ENCODE data around the gene CMTM6.
"Not testable (repeated sequence)": the region's sequence is repeated elsewhere in the genome, so short reads cannot be mapped to it uniquely, and the experiment has no call there.

Gene CMTM6

GRCh38 chr3:32442766-32443165, 59.9 kb downstream of the CMTM6 start:
- Histone ChIP-seq H3K27ac (ENCODE audit: low read depth, low read length) (no peak overlapping the region), H3K4me3 (ENCODE audit: low read depth, low read length) (no peak overlapping the region), H3K4me1 (ENCODE audit: control insufficient read depth, insufficient read depth, low read length) (peaks cover 8% of the 10 kb centered on the region), H3K9me3 (ENCODE audit: control insufficient read depth, insufficient read depth, low read depth, low read length) (no peaks in the 10 kb centered on the region), H3K9ac (ENCODE audit: low read length) (no peak overlapping the region), H3K36me3 (ENCODE audit: control insufficient read depth, insufficient read depth, low read length) (peaks cover 5% of the 10 kb centered on the region; the same call in 1 of the 2 replicates), H3K27me3 (ENCODE audit: control insufficient read depth, insufficient read depth, low read length) (no peaks in the 10 kb centered on the region)

DNA sequence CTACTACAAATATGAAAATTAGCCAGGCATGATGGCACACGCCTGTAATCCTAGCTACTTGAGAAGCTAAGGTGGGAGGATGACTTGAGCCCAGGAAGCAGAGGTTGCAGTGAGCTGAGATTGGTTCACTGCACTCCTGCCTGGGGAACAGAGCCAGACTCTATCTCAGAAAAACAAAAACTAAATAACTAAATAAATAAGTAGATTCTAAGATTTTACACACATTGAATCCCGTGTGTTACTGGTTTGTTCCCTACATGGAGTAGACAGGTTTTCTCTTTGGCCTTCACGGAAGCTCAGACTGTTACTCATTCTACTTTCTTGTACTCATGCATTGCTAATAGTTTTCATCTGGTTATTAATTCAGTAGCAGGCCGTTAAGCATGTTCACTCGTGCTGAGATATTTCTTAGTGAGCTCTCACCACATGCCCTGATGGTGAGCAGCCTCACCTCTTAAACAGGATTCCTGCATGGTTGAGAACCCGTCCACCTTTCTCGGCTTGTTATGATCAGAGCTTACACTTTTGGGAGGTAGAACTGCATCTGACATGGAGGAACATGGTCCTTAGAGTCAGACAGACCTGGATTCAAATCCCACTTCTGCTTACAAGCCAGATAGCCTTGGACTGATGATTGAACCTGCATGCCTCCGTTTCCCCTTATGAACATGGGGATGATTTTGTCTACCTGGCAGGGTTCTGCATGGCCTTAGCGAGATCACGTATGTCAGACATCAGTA, 61.9 kb downstream of the CMTM6 start:
- H3K9ac ChIP-seq (ENCODE audit: low read length): no peak overlapping the region
- no peak overlapping the region for H3K27ac ChIP-seq (ENCODE audit: low read depth, low read length)
- H3K27me3 ChIP-seq (ENCODE audit: control insufficient read depth, insufficient read depth, low read length): no peaks in the 10 kb centered on the region
- H3K36me3 ChIP-seq (ENCODE audit: control insufficient read depth, insufficient read depth, low read length): peaks cover 5% of the 10 kb centered on the region; the same call in 1 of the 2 replicates
- peaks cover 5% of the 10 kb centered on the region; the same call in 1 of the 2 replicates for H3K4me1 ChIP-seq (ENCODE audit: control insufficient read depth, insufficient read depth, low read length)
- no peaks in the 10 kb centered on the region for H3K9me3 ChIP-seq (ENCODE audit: control insufficient read depth, insufficient read depth, low read depth, low read length)
- no peak overlapping the region for H3K4me3 ChIP-seq (ENCODE audit: low read depth, low read length)

GRCh38 chr3:32439421-32439820, 63.2 kb downstream of the CMTM6 start:
- not testable (repeated sequence) for H3K9me3 ChIP-seq (ENCODE audit: control insufficient read depth, insufficient read depth, low read depth, low read length); H3K27me3 ChIP-seq (ENCODE audit: control insufficient read depth, insufficient read depth, low read length); H3K4me3 ChIP-seq (ENCODE audit: low read depth, low read length); H3K36me3 ChIP-seq (ENCODE audit: control insufficient read depth, insufficient read depth, low read length); H3K4me1 ChIP-seq (ENCODE audit: control insufficient read depth, insufficient read depth, low read length); H3K9ac ChIP-seq (ENCODE audit: low read length); H3K27ac ChIP-seq (ENCODE audit: low read depth, low read length)

GRCh38 chr3:32438596-32439344, 63.9 kb downstream of the CMTM6 start:
- Histone ChIP-seq H3K4me1 (ENCODE audit: control insufficient read depth, insufficient read depth, low read length) (peaks cover 5% of the 10 kb centered on the region; the same call in 1 of the 2 replicates), H3K4me3 (ENCODE audit: low read depth, low read length) (no peak overlapping the region), H3K9me3 (ENCODE audit: control insufficient read depth, insufficient read depth, low read depth, low read length) (no peaks in the 10 kb centered on the region), H3K36me3 (ENCODE audit: control insufficient read depth, insufficient read depth, low read length) (peaks cover 5% of the 10 kb centered on the region; the same call in 1 of the 2 replicates), H3K27ac (ENCODE audit: low read depth, low read length) (no peak overlapping the region), H3K9ac (ENCODE audit: low read length) (no peak overlapping the region), H3K27me3 (ENCODE audit: control insufficient read depth, insufficient read depth, low read length) (no peaks in the 10 kb centered on the region)

DNA sequence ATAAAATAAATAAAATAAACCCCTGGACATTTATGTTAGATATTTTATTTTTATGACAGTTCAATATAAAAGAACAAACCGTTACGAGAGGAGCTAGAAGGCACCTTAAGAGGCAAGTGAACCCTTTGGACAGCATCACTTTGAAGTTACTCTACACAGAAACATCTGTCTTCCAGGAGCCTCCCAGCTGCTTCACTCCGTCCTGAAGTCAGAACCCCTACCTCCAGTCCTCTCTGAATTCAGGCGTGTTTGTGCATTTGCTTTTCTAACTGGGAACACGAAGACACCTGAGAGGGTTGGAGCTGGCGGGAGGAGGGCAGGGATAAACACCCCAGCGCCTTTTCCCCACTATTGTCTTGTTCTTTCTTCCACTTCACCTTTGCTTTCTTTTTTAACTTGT, 64.8 kb downstream of the CMTM6 start:
- Histone ChIP-seq H3K27me3 (ENCODE audit: control insufficient read depth, insufficient read depth, low read length) (no peaks in the 10 kb centered on the region), H3K36me3 (ENCODE audit: control insufficient read depth, insufficient read depth, low read length) (peaks cover 5% of the 10 kb centered on the region; the same call in 1 of the 2 replicates), H3K9me3 (ENCODE audit: control insufficient read depth, insufficient read depth, low read depth, low read length) (no peaks in the 10 kb centered on the region), H3K9ac (ENCODE audit: low read length) (no peak overlapping the region), H3K4me1 (ENCODE audit: control insufficient read depth, insufficient read depth, low read length) (peaks cover 5% of the 10 kb centered on the region; the same call in 1 of the 2 replicates), H3K27ac (ENCODE audit: low read depth, low read length) (no peak overlapping the region), H3K4me3 (ENCODE audit: low read depth, low read length) (no peak overlapping the region)

DNA sequence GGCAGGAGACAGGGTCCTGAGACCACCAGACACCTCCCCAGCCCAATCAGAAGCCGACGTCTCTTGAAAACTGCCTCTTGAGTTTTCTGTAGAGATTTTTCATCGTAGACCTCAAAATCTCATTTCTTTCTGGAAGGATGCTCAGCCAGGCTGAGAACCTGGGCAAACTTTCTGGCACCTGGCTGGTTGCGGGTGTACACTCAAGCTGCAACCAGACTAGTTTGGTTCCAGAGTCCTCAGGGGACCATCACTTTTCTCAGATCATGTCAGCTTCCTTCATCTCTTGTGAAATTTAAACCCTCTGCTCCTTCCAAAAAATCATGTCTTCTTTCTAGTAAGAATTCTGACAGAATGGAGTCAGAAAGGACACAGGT, 65.8 kb downstream of the CMTM6 start:
- Histone ChIP-seq H3K27ac (ENCODE audit: low read depth, low read length) (no peak overlapping the region), H3K36me3 (ENCODE audit: control insufficient read depth, insufficient read depth, low read length) (peaks cover under 1% of the 10 kb centered on the region; the same call in 1 of the 2 replicates), H3K4me3 (ENCODE audit: low read depth, low read length) (no peak overlapping the region), H3K27me3 (ENCODE audit: control insufficient read depth, insufficient read depth, low read length) (no peaks in the 10 kb centered on the region), H3K9me3 (ENCODE audit: control insufficient read depth, insufficient read depth, low read depth, low read length) (no peaks in the 10 kb centered on the region), H3K9ac (ENCODE audit: low read length) (no peak overlapping the region), H3K4me1 (ENCODE audit: control insufficient read depth, insufficient read depth, low read length) (peaks cover 5% of the 10 kb centered on the region; the same call in 1 of the 2 replicates)

DNA sequence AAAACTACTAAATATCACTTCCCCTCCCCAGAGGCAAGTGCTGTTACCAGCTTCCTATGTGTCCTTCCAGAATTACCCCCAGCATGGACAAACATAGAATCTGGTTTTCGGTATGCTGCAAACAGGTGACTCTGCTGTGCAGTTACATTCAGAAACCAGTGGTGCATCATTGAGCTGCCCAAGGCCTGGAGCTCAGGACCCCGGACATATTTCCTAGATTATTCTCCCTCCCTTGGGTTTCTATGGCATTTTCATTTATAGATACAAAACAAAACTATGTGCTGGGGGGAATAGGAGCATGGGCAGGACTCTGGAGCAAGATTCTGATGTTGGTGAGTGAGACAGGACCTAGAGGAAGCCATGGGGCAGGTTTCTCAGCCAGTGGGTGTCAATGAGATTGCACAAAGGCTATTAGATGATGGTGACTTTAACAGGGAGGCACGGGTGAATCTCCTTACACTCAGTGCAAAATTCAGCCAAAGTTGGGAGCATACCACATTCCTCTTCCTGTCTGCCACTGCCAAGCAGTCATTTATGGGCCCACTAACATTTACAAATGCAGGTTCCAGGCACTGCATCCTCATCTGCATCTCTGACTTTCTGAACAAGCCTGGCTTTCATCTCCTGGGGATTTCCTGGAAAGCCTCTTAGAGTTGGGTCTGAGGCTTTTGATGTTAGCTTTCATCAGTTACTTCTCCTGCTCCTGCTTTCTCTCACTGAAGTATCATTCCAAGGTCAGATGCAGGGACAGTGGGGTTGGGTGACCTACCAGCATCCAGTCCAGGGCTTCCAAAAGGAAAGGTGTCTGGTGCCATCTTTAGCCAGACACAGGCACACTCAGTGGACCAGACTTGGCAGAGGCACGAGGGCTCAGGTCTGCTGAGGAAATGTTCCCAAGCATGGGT, 66.5 kb downstream of the CMTM6 start:
- Histone ChIP-seq H3K27ac (ENCODE audit: low read depth, low read length) (no peak overlapping the region), H3K4me1 (ENCODE audit: control insufficient read depth, insufficient read depth, low read length) (peaks cover 5% of the 10 kb centered on the region; the same call in 1 of the 2 replicates), H3K27me3 (ENCODE audit: control insufficient read depth, insufficient read depth, low read length) (no peaks in the 10 kb centered on the region), H3K36me3 (ENCODE audit: control insufficient read depth, insufficient read depth, low read length) (no peaks in the 10 kb centered on the region), H3K4me3 (ENCODE audit: low read depth, low read length) (no peak overlapping the region), H3K9ac (ENCODE audit: low read length) (no peak overlapping the region), H3K9me3 (ENCODE audit: control insufficient read depth, insufficient read depth, low read depth, low read length) (no peaks in the 10 kb centered on the region)

DNA sequence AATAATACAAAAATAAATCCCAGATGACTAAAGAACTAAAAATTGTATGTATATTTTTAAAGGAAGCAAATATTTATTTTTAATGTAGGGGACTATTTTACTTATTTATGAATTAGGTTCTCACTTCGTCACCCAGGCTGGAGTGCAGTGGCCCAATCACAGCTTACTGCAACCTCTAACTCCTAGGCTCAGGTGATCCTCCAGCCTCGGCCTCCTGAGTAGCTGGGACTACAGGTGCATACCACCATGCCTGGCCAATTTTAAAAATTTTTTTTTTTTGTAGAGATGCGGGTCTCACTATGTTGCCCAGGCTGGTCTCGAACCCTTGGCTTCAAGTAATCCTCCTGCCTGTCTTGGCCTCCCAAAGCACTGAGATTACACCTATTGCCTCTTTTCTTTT, 68.4 kb downstream of the CMTM6 start:
- no peak overlapping the region for H3K9ac ChIP-seq (ENCODE audit: low read length)
- H3K27me3 ChIP-seq (ENCODE audit: control insufficient read depth, insufficient read depth, low read length): no peaks in the 10 kb centered on the region
- no peak overlapping the region for H3K27ac ChIP-seq (ENCODE audit: low read depth, low read length)
- H3K36me3 ChIP-seq (ENCODE audit: control insufficient read depth, insufficient read depth, low read length): no peaks in the 10 kb centered on the region
- no peaks in the 10 kb centered on the region for H3K9me3 ChIP-seq (ENCODE audit: control insufficient read depth, insufficient read depth, low read depth, low read length)
- H3K4me1 ChIP-seq (ENCODE audit: control insufficient read depth, insufficient read depth, low read length): peaks cover 5% of the 10 kb centered on the region; the same call in 1 of the 2 replicates
- no peak overlapping the region for H3K4me3 ChIP-seq (ENCODE audit: low read depth, low read length)

GRCh38 chr3:32432711-32433530, 69.7 kb downstream of the CMTM6 start:
- Histone ChIP-seq H3K36me3 (ENCODE audit: control insufficient read depth, insufficient read depth, low read length) (no peaks in the 10 kb centered on the region), H3K9me3 (ENCODE audit: control insufficient read depth, insufficient read depth, low read depth, low read length) (no peaks in the 10 kb centered on the region), H3K27me3 (ENCODE audit: control insufficient read depth, insufficient read depth, low read length) (no peaks in the 10 kb centered on the region), H3K4me3 (ENCODE audit: low read depth, low read length) (no peak overlapping the region), H3K4me1 (ENCODE audit: control insufficient read depth, insufficient read depth, low read length) (no peaks in the 10 kb centered on the region; the same call in 1 of the 2 replicates), H3K27ac (ENCODE audit: low read depth, low read length) (no peak overlapping the region), H3K9ac (ENCODE audit: low read length) (no peak overlapping the region)

DNA sequence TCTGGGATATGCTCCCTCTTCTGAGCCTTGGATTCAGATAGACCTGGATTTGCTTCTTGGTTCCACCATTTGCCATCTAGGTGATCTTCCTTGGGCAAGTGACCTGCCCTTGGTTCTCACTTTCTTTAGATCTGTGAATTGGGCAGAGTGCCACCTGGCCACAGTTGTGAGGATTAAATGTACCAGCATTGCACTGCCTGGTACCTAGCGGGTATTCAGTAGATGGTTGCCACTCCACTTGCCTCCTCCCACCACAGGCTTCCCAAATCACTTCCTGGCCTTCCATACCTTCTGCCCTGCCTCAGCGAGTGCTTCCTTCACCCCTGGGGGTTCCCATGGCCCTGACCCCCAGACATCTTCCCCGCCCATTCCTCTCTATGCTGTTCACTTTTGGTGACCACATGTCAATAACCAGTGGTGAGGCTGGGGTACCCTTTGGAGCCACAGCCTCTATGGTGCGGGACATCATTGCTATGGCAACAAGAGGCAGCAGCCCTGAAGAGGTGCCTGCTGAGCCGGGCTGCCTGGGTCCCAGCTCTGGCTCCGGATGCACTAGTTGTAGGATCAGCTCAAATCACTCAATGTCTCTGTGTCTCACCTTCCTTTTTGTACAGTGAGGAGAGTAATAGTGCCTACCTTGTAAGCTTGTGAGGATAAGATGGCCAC, 70.5 kb downstream of the CMTM6 start:
- H3K4me3 ChIP-seq (ENCODE audit: low read depth, low read length): no peak overlapping the region
- no peaks in the 10 kb centered on the region; the same call in 1 of the 2 replicates for H3K4me1 ChIP-seq (ENCODE audit: control insufficient read depth, insufficient read depth, low read length)
- H3K27ac ChIP-seq (ENCODE audit: low read depth, low read length): no peak overlapping the region
- no peaks in the 10 kb centered on the region for H3K9me3 ChIP-seq (ENCODE audit: control insufficient read depth, insufficient read depth, low read depth, low read length)
- no peaks in the 10 kb centered on the region for H3K36me3 ChIP-seq (ENCODE audit: control insufficient read depth, insufficient read depth, low read length)
- no peaks in the 10 kb centered on the region for H3K27me3 ChIP-seq (ENCODE audit: control insufficient read depth, insufficient read depth, low read length)
- no peak overlapping the region for H3K9ac ChIP-seq (ENCODE audit: low read length)
